ENCODE results near the gene RNF25.
A peak's percentile ranks its signal among the peaks of the same experiment; 100 is the strongest.

The RNF25 gene

DNA sequence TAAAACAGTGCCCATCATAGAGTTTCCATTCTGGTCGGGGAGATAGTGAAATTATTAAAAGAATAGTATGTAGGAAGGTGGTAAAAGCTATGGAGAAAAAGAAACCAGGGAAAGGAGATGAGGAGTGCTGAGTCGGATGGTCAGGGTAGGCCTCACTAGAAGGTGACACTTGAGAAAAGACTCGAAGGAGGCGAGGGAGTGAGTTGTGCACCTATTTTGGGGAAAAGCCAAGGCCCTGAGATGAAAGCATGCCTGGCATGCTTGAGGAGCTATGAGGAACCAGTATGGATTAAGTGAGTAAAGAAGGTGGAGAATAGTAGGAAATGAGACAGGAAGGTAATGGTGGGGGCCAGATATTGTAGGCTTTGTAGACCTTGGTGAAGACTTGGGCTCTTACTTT, 31.5 kb upstream of the RNF25 start:
- DNase-seq (ENCODE audit: extremely low read depth, low read depth), result no peak
- TF ChIP-seq, protein P1, sequence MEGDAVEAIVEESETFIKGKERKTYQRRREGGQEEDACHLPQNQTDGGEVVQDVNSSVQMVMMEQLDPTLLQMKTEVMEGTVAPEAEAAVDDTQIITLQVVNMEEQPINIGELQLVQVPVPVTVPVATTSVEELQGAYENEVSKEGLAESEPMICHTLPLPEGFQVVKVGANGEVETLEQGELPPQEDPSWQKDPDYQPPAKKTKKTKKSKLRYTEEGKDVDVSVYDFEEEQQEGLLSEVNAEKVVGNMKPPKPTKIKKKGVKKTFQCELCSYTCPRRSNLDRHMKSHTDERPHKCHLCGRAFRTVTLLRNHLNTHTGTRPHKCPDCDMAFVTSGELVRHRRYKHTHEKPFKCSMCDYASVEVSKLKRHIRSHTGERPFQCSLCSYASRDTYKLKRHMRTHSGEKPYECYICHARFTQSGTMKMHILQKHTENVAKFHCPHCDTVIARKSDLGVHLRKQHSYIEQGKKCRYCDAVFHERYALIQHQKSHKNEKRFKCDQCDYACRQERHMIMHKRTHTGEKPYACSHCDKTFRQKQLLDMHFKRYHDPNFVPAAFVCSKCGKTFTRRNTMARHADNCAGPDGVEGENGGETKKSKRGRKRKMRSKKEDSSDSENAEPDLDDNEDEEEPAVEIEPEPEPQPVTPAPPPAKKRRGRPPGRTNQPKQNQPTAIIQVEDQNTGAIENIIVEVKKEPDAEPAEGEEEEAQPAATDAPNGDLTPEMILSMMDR (IDR thresholded peaks at IDR 0.05; ENCODE audit: low read depth, low read length), result no peak

DNA sequence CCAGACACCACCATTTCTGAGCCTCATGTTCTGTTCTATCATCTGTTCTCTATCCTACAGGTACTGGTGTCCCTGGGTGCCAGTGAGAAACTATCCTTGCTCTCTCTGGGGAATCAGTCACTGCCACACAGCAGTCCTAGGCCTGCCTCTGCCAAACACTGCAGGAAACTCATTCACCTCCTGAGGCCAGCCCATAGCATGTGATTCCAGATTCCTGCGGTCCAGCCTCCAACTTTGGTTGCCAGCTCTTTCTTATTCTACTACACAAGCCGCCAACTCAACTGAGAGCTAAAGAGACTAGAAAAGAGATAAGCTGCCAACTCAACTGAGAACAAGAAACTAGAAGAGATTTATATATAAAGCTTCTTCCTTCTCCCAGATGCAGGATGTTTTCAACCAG, 30.0 kb upstream of the RNF25 start:
- TF ChIP-seq, protein P1 (IDR thresholded peaks at IDR 0.05; ENCODE audit: low read depth, low read length), result no peak
- no peak for DNase-seq (ENCODE audit: extremely low read depth, low read depth)

DNA sequence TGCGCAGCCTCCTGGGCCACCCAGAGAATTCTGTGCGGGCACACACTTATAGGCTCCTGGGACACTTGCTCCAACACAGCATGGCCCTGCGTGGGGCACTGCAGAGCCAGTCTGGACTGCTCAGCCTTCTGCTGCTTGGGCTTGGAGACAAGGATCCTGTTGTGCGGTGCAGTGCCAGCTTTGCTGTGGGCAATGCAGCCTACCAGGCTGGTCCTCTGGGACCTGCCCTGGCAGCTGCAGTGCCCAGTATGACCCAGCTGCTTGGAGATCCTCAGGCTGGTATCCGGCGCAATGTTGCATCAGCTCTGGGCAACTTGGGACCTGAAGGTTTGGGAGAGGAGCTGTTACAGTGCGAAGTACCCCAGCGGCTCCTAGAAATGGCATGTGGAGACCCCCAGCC, 27.1 kb upstream of the RNF25 start:
- no peak for DNase-seq (ENCODE audit: extremely low read depth, low read depth)
- TF ChIP-seq, protein P1 (IDR thresholded peaks at IDR 0.05; ENCODE audit: low read depth, low read length), result no peak

DNA sequence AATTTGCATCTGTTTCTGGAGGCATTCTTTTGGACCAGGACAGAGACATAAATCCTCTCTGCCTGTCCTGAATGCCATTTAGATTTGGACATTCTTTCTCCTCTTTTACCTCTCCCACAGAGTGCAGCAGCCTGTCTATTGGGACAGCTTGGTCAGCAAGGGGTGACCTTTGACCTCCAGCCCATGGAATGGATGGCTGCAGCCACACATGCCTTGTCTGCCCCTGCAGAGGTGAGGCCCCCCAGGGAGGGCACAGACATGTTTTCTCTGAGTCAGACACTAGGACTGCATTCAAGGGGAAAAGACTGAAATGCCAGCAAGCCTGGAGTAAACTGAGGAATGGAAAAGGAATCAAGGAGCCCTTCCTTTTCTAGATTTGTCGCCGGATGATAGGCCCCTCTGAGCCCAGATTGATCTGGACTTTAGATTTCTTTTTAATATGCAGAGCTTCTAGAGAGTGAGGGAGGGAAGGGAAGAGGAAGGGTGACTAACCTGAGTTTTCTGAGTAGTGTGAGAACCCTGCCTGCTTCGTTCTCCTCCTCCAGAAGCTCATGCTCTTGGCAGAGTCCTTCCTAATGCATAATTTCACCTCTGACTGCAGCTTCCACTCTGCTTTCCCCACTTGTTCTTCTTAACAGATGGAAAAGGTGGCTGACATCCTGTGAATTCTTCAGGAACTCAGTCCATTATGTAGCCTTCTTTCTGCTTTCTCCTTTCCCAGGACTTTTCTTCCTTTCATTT, 22.8 kb upstream of the RNF25 start:
- no peak for DNase-seq (ENCODE audit: extremely low read depth, low read depth)
- TF ChIP-seq, protein P1 (IDR thresholded peaks at IDR 0.05; ENCODE audit: low read depth, low read length), result no peak

- no peak for DNase-seq (ENCODE audit: extremely low read depth, low read depth)
- TF ChIP-seq, protein P1 (IDR thresholded peaks at IDR 0.05; ENCODE audit: low read depth, low read length), result no peak
These were observed 19.4 kb upstream of the RNF25 start for GRCh38 chr2:218691234-218691633.

GRCh38 chr2:218687400-218688060, 15.7 kb upstream of the RNF25 start:
- TF ChIP-seq, protein P1 (IDR thresholded peaks at IDR 0.05; ENCODE audit: low read depth, low read length), result peak; percentile 89

DNA sequence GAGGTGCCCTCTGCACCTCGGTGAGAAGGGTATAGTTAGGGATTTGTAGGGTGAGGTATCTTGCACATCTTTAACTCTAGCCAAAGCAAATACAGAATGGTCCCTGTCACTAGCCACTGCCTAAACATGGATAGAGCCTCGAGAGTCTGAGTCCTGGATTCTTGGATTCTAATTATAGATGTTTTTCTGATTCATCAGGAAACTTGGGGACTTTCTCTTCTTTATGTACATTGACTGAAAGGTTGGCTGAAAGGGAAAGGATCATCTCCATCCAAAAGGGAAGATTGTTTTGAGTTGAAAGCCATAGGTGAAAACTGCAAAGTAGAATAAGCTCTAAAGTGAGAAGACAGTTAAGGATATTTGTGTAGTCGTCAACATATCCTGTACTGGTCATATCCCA, 8.3 kb upstream of the RNF25 start:
- no peak for DNase-seq (ENCODE audit: extremely low read depth, low read depth)
- TF ChIP-seq, protein P1 (IDR thresholded peaks at IDR 0.05; ENCODE audit: low read depth, low read length), result no peak

More at GRCh38 chr2:218687400-218688060, 15.7 kb upstream of the RNF25 start:
- peak; percentile 49 for DNase-seq (ENCODE audit: extremely low read depth, low read depth)

Measured in AG09319 (cell line).